GM19238 (cell line): ENCODE measurements around the gene NT5M.
"Not testable (repeated sequence)": the region's sequence is repeated elsewhere in the genome, so short reads cannot be mapped to it uniquely, and the experiment has no call there.

Experiments used
- DNase-seq: peaks from one replicate; pipeline ENCODE4 v3.0.0; 2011; ENCODE audit warnings: low spot score; ENCODE audit not compliant: insufficient read length

Gene NT5M

GRCh38 chr17:17375841-17376240 is 72.7 kb downstream of the NT5M start:
- no peak for DNase-seq

- no peak for DNase-seq
These were observed 73.2 kb downstream of the NT5M start for GRCh38 chr17:17376362-17376761.

- DNase-seq = no peak
These were observed 74.1 kb downstream of the NT5M start for GRCh38 chr17:17377071-17377967.

- no peak for DNase-seq
These were observed 76.2 kb downstream of the NT5M start for GRCh38 chr17:17379197-17379991.

- DNase-seq = no peak
These were observed 77.2 kb downstream of the NT5M start for GRCh38 chr17:17380145-17380925.

- no peak for DNase-seq
These were observed 78.4 kb downstream of the NT5M start for GRCh38 chr17:17381446-17382064.

- no peak for DNase-seq
These were observed 78.9 kb downstream of the NT5M start for GRCh38 chr17:17382065-17382459.

- DNase-seq = no peak
These were observed 79.8 kb downstream of the NT5M start for GRCh38 chr17:17382971-17383370.

GRCh38 chr17:17383431-17384290 is 80.5 kb downstream of the NT5M start:
- not testable (repeated sequence) for DNase-seq

- DNase-seq = no peak
These were observed 81.1 kb downstream of the NT5M start for GRCh38 chr17:17384291-17384615.

- DNase-seq = no peak
These were observed 81.8 kb downstream of the NT5M start for GRCh38 chr17:17384961-17385360.

GRCh38 chr17:17385491-17385890 is 82.3 kb downstream of the NT5M start:
- DNase-seq = no peak

- no peak for DNase-seq
These were observed 83.1 kb downstream of the NT5M start for GRCh38 chr17:17386094-17386800.

GRCh38 chr17:17387017-17387497 is 83.9 kb downstream of the NT5M start:
- no peak for DNase-seq

- no peak for DNase-seq
These were observed 84.6 kb downstream of the NT5M start for GRCh38 chr17:17387498-17388362.

GRCh38 chr17:17388657-17389496 is 85.7 kb downstream of the NT5M start:
- DNase-seq = no peak

GRCh38 chr17:17391668-17392370 is 88.6 kb downstream of the NT5M start:
- DNase-seq = no peak
